Stimulated activated CD4-positive, alpha-beta T cell treated with anti-CD3 and anti-CD28 coated beads, Interleukin-4, amount 100 ng/mL, for 1 hour (primary cell): ENCODE measurements around the gene LILRB2.
A peak's percentile ranks its signal among the peaks of the same experiment; 100 is the strongest.
"Not testable (repeated sequence)": the region's sequence is repeated elsewhere in the genome, so short reads cannot be mapped to it uniquely, and the experiment has no call there.

Experiments used
- DNase-seq: peaks from one replicate; pipeline ENCODE4 v3.0.0-alpha.2; 2020

Gene LILRB2

DNA sequence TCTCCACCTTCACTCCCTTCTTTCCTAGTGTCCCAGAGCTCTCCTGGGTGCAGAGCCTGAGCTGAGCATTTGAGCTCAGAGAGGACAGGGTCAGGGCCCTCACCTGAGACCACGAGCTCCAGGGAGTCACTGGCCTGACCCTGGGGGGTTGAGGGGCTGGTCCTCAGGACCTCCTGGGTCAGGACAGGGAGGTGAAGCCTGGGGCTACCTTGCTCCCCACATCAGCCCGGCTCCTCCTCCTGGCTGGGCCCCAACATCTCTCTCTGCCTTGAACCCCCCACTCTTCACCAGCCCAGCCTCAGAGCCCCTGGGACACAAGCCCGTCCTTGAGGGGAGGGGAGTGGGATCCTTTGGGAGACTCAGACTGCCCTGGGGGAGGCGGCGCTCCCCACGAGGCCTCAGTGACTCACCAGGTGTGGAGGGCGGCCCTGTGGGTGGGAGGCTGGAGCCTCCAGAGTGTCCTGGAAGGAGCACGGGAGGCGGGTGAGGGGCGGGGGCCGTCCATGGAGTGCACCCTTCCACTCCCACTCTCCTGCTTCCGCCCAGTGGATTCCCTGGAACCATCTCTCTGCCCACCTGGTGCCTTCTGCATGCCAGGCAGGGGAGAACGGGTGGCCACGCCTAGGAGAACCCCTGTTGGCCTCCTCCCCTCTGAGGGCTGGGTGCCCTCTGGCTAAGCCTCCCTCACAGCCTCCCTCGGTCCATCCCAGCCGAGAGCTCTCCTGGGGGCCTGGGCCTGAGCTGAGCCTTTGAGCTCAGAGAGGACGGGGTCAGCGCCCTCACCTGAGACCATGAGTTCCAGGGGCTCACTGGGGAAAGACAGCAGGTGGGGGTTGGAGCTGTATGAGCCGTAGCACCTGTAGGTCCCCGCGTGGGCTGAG lies 41.2 kb downstream of the LILRB2 start:
- not testable (repeated sequence) for DNase-seq

DNA sequence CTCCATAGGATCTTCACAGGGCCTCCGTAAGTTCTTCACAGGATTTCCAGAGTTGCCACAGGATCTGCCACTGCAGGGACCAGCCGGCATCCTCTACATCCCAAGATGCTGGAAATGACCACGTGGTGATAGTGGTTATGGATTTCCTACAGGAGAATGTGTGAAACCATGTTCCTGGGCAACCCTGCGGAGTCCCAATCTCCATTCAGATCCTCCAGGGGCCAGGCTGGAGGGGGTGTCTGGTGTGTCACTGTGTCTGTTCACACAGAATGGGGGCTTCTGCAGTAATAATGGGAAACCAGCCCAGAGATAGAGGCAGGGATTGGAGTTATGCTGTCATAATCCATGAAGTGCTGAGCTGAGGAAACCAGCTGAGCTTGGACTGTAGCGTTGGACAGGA lies 47.0 kb downstream of the LILRB2 start:
- no peak for DNase-seq

DNA sequence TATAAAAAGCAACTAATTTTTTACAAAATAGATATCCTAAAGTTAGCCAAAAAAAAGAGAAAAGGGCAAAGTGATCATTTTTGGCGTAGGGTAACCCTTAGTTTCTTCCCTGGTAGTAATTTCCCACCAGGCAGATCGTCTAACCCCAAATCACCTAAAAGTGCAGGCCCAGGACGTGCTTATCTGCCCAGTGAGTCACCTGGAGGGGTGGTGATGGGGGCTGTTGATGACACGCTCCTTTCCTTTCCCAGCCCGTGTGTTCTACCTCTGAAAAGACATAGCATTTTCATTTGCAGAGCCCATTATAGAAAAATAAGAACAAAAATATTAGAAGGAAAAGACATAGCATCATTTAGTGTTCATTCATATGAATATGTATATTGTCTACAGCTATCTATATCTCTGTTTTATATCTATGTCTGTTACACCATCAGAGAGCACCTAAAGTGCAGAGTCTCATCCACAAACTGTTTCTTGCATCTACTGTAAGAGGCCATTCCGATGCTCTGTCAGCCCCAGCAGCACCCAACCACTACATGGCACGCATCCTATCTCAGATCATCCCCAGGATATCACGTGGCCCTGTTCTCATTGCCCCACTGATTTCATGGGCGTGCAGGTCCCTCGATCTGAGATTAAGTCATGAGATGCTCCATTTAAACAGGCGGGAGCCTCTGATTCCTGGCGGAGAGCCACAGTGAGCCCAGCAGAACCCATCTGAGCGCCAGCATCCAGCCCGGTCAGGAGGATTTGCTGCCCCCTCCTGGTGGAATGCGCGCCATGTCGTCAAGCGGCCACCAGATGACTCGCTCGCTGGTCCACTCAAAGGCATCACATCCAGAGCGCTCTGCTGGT lies 49.6 kb downstream of the LILRB2 start:
- DNase-seq = peak; percentile 84

DNA sequence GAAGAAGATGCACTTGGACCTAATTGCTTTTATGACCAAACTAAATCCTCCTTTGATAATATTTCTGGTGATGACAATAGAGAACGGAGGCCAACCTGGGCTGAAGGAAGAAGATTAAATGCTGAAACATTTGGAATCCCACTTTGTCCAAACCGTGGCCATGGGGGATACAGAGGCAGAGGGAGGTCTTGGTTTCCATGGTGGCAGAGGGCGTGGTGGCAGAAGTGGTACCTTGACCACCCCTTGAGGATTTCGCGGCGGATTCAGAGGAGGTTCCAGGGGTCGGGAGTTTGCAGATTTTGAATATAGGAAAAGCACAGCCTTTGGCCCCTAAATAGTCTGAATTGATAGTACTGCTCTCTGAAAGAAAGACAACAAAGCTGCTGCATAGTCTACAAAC lies 50.9 kb downstream of the LILRB2 start:
- DNase-seq = no peak

DNA sequence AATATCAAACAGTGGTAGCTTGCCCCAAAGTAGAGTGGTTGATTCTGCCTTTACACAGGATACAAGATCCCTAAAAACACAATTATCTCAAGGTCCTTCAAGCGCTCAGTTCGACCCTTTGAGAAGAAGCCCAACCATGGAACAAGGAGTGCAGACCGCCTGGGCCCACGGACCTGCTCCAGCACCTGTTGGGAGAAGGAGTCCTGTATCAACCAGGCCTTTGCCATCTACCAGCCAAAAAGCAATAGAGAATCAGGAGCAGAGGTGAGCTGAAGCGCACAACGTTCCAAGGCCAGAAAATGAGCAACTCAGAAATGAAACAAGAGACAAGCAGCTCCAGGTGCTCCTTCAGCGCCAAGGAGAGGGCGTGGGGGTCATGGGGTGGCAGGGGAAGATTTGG lies 51.8 kb downstream of the LILRB2 start:
- DNase-seq = no peak

DNA sequence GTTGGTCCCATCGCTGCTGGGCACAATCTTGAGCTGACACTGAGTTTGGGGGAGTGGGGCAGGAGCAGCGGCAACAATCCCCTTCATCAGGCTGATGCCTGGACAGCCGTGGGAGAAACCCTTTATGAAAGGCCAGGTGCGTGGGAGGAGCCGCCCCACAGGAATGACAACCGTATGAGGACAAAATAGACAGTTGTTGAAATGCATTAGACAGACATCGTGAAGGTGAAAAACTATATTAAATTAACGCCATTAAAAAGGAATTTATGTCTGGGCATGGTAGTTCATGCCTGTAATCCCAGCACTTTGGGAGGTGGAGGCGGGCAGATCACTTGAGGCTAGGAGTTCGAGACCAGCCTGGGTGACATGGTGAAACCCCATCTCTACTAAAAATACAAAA lies 56.3 kb downstream of the LILRB2 start:
- DNase-seq = not testable (repeated sequence)

DNA sequence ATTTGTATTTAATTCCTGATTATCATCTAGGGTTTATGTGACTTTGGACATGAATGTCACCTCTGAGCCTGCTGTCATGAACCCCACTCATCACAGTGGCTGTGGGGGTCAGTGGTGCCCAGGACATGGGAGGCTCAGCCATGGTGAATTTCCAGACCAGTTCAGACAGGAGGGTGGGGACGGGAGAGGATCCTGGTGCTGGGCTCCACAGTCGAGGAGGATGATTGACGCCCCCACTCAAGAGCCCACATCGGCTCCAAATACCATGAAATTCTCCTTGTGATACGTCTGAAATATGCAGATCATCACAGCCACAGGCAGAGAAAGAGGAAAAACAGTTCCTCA lies 57.0 kb downstream of the LILRB2 start:
- not testable (repeated sequence) for DNase-seq
